NOMO-1 treated with DMSO at 0.1 percent for 48 hours (cell line): ENCODE results near the gene SRCAP.
A peak's percentile ranks its signal among the peaks of the same experiment; 100 is the strongest.

Source experiments
- DNase-seq: peaks from one replicate; lab custom pipeline; 2025; ENCODE audit not compliant: unreplicated experiment; lab: John Stamatoyannopoulos, UW

SRCAP gene

GRCh38 chr16:30728899-30729672 is 30.1 kb downstream of the SRCAP start:
- DNase-seq = peak; percentile 37

- DNase-seq = no peak
These were observed 32.4 kb downstream of the SRCAP start for GRCh38 chr16:30731411-30731810.

- DNase-seq = no peak
These were observed 38.2 kb downstream of the SRCAP start for GRCh38 chr16:30736995-30737793.

GRCh38 chr16:30737794-30738648 is 39.0 kb downstream of the SRCAP start:
- DNase-seq = no peak

- DNase-seq = no peak
These were observed 40.3 kb downstream of the SRCAP start for GRCh38 chr16:30738984-30739951.

- DNase-seq = no peak
These were observed 41.6 kb downstream of the SRCAP start for GRCh38 chr16:30740364-30741251.

GRCh38 chr16:30741461-30741914 is 42.5 kb downstream of the SRCAP start:
- no peak for DNase-seq

GRCh38 chr16:30743716-30744115 is 44.7 kb downstream of the SRCAP start:
- DNase-seq = no peak

GRCh38 chr16:30744183-30744582 is 45.2 kb downstream of the SRCAP start:
- DNase-seq = no peak

- DNase-seq = no peak
These were observed 46.1 kb downstream of the SRCAP start for GRCh38 chr16:30745082-30745481.

- DNase-seq = peak; percentile 23
These were observed 47.7 kb downstream of the SRCAP start for GRCh38 chr16:30746638-30747175.

GRCh38 chr16:30747331-30747730 is 48.4 kb downstream of the SRCAP start:
- DNase-seq = no peak

GRCh38 chr16:30747799-30748633 is 49.0 kb downstream of the SRCAP start, which contains the start of gene PHKG2:
Gene PHKG2, plus strand, starts transcription at chr16:30748425. Its CDS starts 396 bp downstream, at chr16:30748821.
- DNase-seq = peak; percentile 98

GRCh38 chr16:30748634-30749445 is 49.9 kb downstream of the SRCAP start:
- no peak for DNase-seq

GRCh38 chr16:30750201-30750600 is 51.2 kb downstream of the SRCAP start:
- DNase-seq = no peak

- no peak for DNase-seq
These were observed 52.0 kb downstream of the SRCAP start for GRCh38 chr16:30750876-30751465.

- no peak for DNase-seq
These were observed 54.6 kb downstream of the SRCAP start for GRCh38 chr16:30753596-30753995.
